Measurements from ENCODE around the gene LY6G6D.
A peak's percentile ranks its signal among the peaks of the same experiment; 100 is the strongest.

Gene LY6G6D

GRCh38 chr6:31737315-31737990 lies 22.3 kb downstream of the LY6G6D start:
- peak; percentile 30 for DNase-seq

GRCh38 chr6:31737991-31738979 lies 23.1 kb downstream of the LY6G6D start:
- peak; percentile 87 for DNase-seq

GRCh38 chr6:31739639-31740396 lies 24.7 kb downstream of the LY6G6D start, which contains the start of gene MSH5:
MSH5 (plus strand) TSS chr6:31740005; CDS start chr6:31740467, 462 bp downstream.
- peak; percentile 92 for DNase-seq

- no peak for DNase-seq
Measured at GRCh38 chr6:31740397-31741223, 25.5 kb downstream of the LY6G6D start.

- no peak for DNase-seq
Measured at GRCh38 chr6:31741815-31742214, 26.7 kb downstream of the LY6G6D start.

- DNase-seq = no peak
Measured at GRCh38 chr6:31742894-31743293, 27.7 kb downstream of the LY6G6D start.

- no peak for DNase-seq
Measured at GRCh38 chr6:31744422-31744821, 29.3 kb downstream of the LY6G6D start.

- DNase-seq = no peak
Measured at GRCh38 chr6:31749301-31750036, 34.3 kb downstream of the LY6G6D start.

GRCh38 chr6:31750411-31751022 lies 35.4 kb downstream of the LY6G6D start:
- DNase-seq = no peak

GRCh38 chr6:31752739-31753319 lies 37.7 kb downstream of the LY6G6D start:
- DNase-seq = no peak

GRCh38 chr6:31758281-31758680 lies 43.1 kb downstream of the LY6G6D start:
- DNase-seq = no peak

GRCh38 chr6:31760790-31761189 lies 45.6 kb downstream of the LY6G6D start:
- no peak for DNase-seq

GRCh38 chr6:31761343-31761742 lies 46.2 kb downstream of the LY6G6D start:
- no peak for DNase-seq

GRCh38 chr6:31762356-31762755 lies 47.2 kb downstream of the LY6G6D start, which contains the start of gene SAPCD1:
SAPCD1 (plus strand) TSS chr6:31762656; CDS start chr6:31763055, 399 bp downstream.
- DNase-seq = no peak

GRCh38 chr6:31762878-31763618 lies 47.9 kb downstream of the LY6G6D start:
- no peak for DNase-seq

- no peak for DNase-seq
Measured at GRCh38 chr6:31763619-31763940, 48.4 kb downstream of the LY6G6D start.

- DNase-seq = no peak
Measured at GRCh38 chr6:31764198-31764597, 49.0 kb downstream of the LY6G6D start.

GRCh38 chr6:31765559-31765909 lies 50.4 kb downstream of the LY6G6D start:
- no peak for DNase-seq

- DNase-seq = no peak
Measured at GRCh38 chr6:31765910-31766794, 51.0 kb downstream of the LY6G6D start.

All from DMS79 (cell line).